Glutamatergic neuron (in vitro differentiated cells): ENCODE measurements around the gene KIF18B. TPM values are rescaled to one million over a fixed set of nuclear protein-coding genes. Genes with fewer than 3 reads are reported as not detected.

Source experiments
- DNase-seq: peaks from one replicate; pipeline ENCODE4 v3.0.0; 2022
- H3K27ac Mint-ChIP-seq: one replicate; pipeline ENCODE4 v1.8.0; 2020; ENCODE audit warnings: mild to moderate bottlenecking, mixed read lengths, inconsistent platforms; ENCODE audit not compliant: unreplicated experiment
- H3K27me3 Mint-ChIP-seq: one replicate; pipeline ENCODE4 v1.8.0; 2020; ENCODE audit warnings: mild to moderate bottlenecking, moderate library complexity, mixed read lengths, inconsistent platforms; ENCODE audit not compliant: unreplicated experiment
- H3K36me3 Mint-ChIP-seq: one replicate; pipeline ENCODE4 v1.8.0; 2020; ENCODE audit warnings: mild to moderate bottlenecking, mixed read lengths, inconsistent platforms; ENCODE audit not compliant: unreplicated experiment
- H3K4me1 Mint-ChIP-seq: one replicate; pipeline ENCODE4 v1.8.0; 2020; ENCODE audit warnings: mild to moderate bottlenecking, low read depth, mixed read lengths, inconsistent platforms; ENCODE audit not compliant: unreplicated experiment
- H3K4me3 Mint-ChIP-seq: one replicate; pipeline ENCODE4 v1.8.0; 2020; ENCODE audit warnings: mild to moderate bottlenecking, mixed read lengths, inconsistent platforms; ENCODE audit not compliant: unreplicated experiment
- H3K9me3 Mint-ChIP-seq: one replicate; pipeline ENCODE4 v1.8.0; 2020; ENCODE audit warnings: mild to moderate bottlenecking, moderate library complexity, mixed read lengths, inconsistent platforms; ENCODE audit not compliant: unreplicated experiment
- total RNA-seq: library from RNA; stranded (reverse); fragmentation: NEBNext Ultra II Directional; extraction: Animal tissue kit (Norgen Biotek cat#: 25700); gene quantifications from one replicate; pipeline ENCODE4 v1.2.1, GENCODE V29; 2021; ENCODE audit not compliant: unreplicated experiment
- TF ChIP-seq, protein P1 (sequence below): fragments of 200-600 bp; sonication (generic); IDR thresholded peaks from one replicate; pipeline ENCODE4 v1.5.0; 2021; ENCODE audit not compliant: partially characterized antibody, unreplicated experiment

The KIF18B gene
- total RNA-seq, 1 donor from 2014 or later: 7.4 TPM

DNA sequence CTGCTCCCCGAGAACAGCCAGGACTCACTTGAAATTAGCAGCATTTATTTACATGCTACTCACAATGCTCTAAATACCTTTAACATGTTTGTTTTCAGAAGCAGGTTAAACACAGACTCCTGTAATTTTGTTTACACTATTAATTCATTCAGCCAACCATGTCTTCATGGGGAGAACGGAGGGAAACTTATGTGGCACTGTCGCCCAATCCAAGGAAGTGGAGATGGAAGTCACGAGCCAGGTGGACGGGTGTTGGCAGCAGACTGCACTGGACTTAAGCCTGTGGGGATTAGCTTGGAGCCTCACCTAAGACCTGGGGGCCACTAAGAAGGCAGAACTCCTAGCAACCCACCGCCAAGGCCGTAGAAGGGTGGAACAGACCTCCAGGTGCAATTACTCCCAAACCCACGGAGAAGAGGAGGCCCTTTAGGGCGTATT, 23.4 kb downstream of the KIF18B start:
- Mint-ChIP-seq H3K27ac (no peak overlapping the region), H3K9me3 (peaks cover 4% of the 10 kb centered on the region), H3K27me3 (peaks cover 1% of the 10 kb centered on the region), H3K4me1 (peaks cover 5% of the 10 kb centered on the region), H3K4me3 (no peak overlapping the region), H3K36me3 (no peaks in the 10 kb centered on the region)
- no peak for DNase-seq
- TF ChIP-seq, protein P1, sequence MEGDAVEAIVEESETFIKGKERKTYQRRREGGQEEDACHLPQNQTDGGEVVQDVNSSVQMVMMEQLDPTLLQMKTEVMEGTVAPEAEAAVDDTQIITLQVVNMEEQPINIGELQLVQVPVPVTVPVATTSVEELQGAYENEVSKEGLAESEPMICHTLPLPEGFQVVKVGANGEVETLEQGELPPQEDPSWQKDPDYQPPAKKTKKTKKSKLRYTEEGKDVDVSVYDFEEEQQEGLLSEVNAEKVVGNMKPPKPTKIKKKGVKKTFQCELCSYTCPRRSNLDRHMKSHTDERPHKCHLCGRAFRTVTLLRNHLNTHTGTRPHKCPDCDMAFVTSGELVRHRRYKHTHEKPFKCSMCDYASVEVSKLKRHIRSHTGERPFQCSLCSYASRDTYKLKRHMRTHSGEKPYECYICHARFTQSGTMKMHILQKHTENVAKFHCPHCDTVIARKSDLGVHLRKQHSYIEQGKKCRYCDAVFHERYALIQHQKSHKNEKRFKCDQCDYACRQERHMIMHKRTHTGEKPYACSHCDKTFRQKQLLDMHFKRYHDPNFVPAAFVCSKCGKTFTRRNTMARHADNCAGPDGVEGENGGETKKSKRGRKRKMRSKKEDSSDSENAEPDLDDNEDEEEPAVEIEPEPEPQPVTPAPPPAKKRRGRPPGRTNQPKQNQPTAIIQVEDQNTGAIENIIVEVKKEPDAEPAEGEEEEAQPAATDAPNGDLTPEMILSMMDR: no peak

- H3K9me3 Mint-ChIP-seq: peaks cover 4% of the 10 kb centered on the region
- H3K36me3 Mint-ChIP-seq: no peaks in the 10 kb centered on the region
- H3K27ac Mint-ChIP-seq: no peak overlapping the region
- DNase-seq: no peak
- TF ChIP-seq, protein P1: no peak
- H3K4me3 Mint-ChIP-seq: no peak overlapping the region
- peaks cover 1% of the 10 kb centered on the region for H3K27me3 Mint-ChIP-seq
- H3K4me1 Mint-ChIP-seq: peaks cover 5% of the 10 kb centered on the region
Measured at GRCh38 chr17:44922746-44923470, 24.7 kb downstream of the KIF18B start.

DNA sequence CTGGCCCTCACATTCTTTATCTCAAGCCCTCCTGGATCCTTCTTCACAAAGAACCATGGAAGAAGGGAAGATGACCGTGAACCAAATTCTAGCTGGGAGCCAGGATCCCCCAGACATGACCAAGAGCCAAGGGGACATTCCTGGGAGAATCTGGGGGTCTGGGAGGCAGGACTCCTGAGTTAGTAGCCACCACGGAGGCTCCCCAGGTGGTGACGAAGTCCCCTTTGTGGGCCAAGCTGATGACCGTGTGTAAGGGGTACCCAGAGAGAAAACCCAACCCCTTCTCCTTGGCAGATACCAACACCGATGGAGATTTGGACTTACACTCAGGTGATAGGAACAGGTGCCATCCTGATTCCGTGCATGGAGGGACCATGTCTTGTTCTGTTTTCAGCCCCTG, 25.4 kb downstream of the KIF18B start:
- peaks cover 4% of the 10 kb centered on the region for H3K9me3 Mint-ChIP-seq
- peaks cover 1% of the 10 kb centered on the region for H3K27me3 Mint-ChIP-seq
- H3K36me3 Mint-ChIP-seq: no peaks in the 10 kb centered on the region
- TF ChIP-seq, protein P1: no peak
- DNase-seq: no peak
- H3K27ac Mint-ChIP-seq: no peak overlapping the region
- H3K4me1 Mint-ChIP-seq: peaks cover 5% of the 10 kb centered on the region
- H3K4me3 Mint-ChIP-seq: no peak overlapping the region

- H3K9me3 Mint-ChIP-seq: peaks cover 4% of the 10 kb centered on the region
- no peak overlapping the region for H3K4me3 Mint-ChIP-seq
- H3K36me3 Mint-ChIP-seq: no peaks in the 10 kb centered on the region
- no peak overlapping the region for H3K27ac Mint-ChIP-seq
- peaks cover 1% of the 10 kb centered on the region for H3K27me3 Mint-ChIP-seq
- peaks cover 5% of the 10 kb centered on the region for H3K4me1 Mint-ChIP-seq
- peak; percentile 48 for DNase-seq
- TF ChIP-seq, protein P1: no peak
Measured at GRCh38 chr17:44921122-44921882, 26.3 kb downstream of the KIF18B start.

DNA sequence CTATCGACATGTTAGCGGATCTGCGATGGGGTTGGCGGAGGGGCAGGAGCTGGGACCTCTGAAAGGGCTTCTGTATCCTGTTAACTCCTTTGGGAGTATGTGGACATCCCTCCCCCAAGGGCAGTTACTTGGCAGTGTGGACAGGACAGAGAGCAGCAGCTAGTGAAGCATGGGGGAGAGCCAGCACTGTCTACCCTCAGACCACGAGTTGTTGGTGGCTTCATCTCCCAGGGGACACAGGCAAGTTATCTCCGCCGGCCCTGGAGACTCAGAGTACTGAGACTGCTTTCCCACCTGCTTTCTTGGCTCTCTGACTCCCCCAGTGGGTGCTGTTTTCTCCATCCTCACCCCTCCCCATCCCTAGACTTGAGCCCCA, 27.0 kb downstream of the KIF18B start:
- Mint-ChIP-seq H3K36me3 (no peaks in the 10 kb centered on the region), H3K9me3 (peaks cover 3% of the 10 kb centered on the region), H3K4me3 (no peak overlapping the region), H3K27me3 (no peaks in the 10 kb centered on the region), H3K27ac (no peak overlapping the region), H3K4me1 (peaks cover 5% of the 10 kb centered on the region)
- no peak for DNase-seq
- TF ChIP-seq, protein P1: no peak
